ENCODE measurements around the gene ROBO4. TPM values are rescaled to one million over a fixed set of nuclear protein-coding genes. Genes with fewer than 3 reads are reported as not detected.

The ROBO4 gene
- total and polyA plus RNA-seq, 2 experiments from 2014 or later: not detected

DNA sequence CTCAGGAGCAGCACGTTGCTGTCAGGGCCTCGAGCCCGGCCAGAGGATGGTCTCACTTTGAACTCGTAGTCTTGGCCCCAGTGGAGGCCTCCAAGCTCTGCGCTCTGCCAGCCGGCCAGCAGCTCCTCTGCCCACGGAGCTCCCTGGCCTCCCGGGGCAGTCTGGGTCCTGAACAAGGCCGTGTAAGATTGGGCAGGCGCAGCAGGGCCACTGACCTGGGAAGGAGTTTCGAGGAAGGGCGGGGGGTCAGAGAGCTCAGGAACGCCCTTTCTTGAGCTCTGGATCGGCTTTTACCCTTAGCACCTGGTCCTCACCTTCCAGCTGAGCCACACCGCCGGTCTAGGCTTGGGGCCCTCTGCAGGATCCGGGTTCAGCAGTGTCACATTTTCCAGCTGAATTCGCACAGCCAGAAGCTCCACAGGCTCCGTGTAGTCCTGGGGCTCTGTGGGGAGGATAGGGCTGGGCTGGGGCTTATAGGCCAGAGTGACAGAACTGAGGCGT, 2.1 kb downstream of the ROBO4 start (continued):
- TF ChIP-seq, protein P1, sequence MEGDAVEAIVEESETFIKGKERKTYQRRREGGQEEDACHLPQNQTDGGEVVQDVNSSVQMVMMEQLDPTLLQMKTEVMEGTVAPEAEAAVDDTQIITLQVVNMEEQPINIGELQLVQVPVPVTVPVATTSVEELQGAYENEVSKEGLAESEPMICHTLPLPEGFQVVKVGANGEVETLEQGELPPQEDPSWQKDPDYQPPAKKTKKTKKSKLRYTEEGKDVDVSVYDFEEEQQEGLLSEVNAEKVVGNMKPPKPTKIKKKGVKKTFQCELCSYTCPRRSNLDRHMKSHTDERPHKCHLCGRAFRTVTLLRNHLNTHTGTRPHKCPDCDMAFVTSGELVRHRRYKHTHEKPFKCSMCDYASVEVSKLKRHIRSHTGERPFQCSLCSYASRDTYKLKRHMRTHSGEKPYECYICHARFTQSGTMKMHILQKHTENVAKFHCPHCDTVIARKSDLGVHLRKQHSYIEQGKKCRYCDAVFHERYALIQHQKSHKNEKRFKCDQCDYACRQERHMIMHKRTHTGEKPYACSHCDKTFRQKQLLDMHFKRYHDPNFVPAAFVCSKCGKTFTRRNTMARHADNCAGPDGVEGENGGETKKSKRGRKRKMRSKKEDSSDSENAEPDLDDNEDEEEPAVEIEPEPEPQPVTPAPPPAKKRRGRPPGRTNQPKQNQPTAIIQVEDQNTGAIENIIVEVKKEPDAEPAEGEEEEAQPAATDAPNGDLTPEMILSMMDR (conservative IDR thresholded peaks at IDR 0.05; ENCODE audit: low read depth in 2 of 2): no peak
- TF ChIP-seq NANOG (IDR thresholded peaks at IDR 0.05; ENCODE audit: borderline replicate concordance): no peak

DNA sequence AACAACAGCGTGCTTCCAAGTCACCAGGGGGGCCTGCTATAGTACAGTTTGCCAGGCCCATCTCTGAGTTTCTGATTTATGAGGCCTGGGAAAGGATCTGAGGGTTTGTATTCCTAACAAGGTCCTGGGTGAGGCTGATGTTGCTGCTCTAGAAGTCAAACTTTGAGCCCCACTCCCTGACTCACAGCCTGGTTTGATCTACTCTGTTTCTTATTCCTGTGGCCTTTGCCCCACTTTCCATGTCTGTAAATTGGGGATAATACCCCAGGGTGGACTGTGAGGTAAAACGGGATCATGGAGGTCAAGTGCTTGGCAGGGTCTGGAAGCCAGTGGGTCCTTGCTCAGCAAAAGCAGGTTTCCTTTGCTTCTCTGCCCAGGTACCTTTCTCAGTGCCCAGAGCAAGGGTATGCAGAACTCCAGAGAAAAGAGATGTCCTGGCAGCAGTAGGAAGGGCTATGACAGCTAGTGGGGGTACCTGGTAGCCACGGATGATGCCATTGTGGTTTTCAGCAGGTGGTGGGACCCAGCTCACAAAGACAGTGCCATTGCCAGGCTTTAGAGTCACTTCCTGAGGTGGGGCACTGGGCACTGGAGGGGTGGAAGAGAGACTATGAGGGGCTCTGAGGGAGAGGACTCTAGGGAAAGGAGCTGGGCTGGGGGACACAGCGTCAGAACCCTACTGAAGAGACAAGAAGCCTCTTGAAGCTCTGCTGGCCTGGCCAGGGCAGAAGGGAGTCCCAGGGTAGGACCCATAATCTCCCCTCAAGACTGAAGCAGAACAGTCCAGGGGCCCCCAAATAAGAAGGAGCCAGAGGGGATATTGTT, 2.8 kb downstream of the ROBO4 start:
- Histone ChIP-seq H3K4me3 (no peak overlapping the region), H3K4me1 (ENCODE audit: insufficient read depth) (peaks cover 4% of the 10 kb centered on the region; the same call in 1 of the 2 replicates), H3K27ac (ENCODE audit: low read depth) (no peak overlapping the region), H3K79me2 (replicated peaks; ENCODE audit: insufficient read depth) (no peaks in the 10 kb centered on the region), H3K4me2 (no peak overlapping the region), H2AFZ (no peak overlapping the region), H3F3A (replicated peaks; ENCODE audit: low read depth) (no peaks in the 10 kb centered on the region), H3K27me3 (ENCODE audit: insufficient read depth) (no peaks in the 10 kb centered on the region), H3K36me3 (ENCODE audit: insufficient read depth) (no peaks in the 10 kb centered on the region), H3K9me2 (ENCODE audit: insufficient read depth) (no peaks in the 10 kb centered on the region), H4K20me1 (replicated peaks; ENCODE audit: insufficient read depth) (no peaks in the 10 kb centered on the region)
- no peak for DNase-seq (ENCODE audit: low spot score)
- H3K27ac Mint-ChIP-seq: no peak overlapping the region
- no peak overlapping the region for H3K4me3 Mint-ChIP-seq
- no peak for ATAC-seq
- H3K4me1 Mint-ChIP-seq: peaks cover 23% of the 10 kb centered on the region
- H3K9me3 Mint-ChIP-seq: no peaks in the 10 kb centered on the region
- no peaks in the 10 kb centered on the region; the same call in 2 of the 3 replicates for H3K36me3 Mint-ChIP-seq (ENCODE audit: low read depth)
- H3K27me3 Mint-ChIP-seq (ENCODE audit: insufficient read depth, low read depth, poor library complexity): peaks cover 11% of the 10 kb centered on the region
- TF ChIP-seq, protein P2, sequence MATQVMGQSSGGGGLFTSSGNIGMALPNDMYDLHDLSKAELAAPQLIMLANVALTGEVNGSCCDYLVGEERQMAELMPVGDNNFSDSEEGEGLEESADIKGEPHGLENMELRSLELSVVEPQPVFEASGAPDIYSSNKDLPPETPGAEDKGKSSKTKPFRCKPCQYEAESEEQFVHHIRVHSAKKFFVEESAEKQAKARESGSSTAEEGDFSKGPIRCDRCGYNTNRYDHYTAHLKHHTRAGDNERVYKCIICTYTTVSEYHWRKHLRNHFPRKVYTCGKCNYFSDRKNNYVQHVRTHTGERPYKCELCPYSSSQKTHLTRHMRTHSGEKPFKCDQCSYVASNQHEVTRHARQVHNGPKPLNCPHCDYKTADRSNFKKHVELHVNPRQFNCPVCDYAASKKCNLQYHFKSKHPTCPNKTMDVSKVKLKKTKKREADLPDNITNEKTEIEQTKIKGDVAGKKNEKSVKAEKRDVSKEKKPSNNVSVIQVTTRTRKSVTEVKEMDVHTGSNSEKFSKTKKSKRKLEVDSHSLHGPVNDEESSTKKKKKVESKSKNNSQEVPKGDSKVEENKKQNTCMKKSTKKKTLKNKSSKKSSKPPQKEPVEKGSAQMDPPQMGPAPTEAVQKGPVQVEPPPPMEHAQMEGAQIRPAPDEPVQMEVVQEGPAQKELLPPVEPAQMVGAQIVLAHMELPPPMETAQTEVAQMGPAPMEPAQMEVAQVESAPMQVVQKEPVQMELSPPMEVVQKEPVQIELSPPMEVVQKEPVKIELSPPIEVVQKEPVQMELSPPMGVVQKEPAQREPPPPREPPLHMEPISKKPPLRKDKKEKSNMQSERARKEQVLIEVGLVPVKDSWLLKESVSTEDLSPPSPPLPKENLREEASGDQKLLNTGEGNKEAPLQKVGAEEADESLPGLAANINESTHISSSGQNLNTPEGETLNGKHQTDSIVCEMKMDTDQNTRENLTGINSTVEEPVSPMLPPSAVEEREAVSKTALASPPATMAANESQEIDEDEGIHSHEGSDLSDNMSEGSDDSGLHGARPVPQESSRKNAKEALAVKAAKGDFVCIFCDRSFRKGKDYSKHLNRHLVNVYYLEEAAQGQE (IDR thresholded peaks at IDR 0.05; ENCODE audit: unreplicated experiment): no peak
- TF ChIP-seq, protein P3, sequence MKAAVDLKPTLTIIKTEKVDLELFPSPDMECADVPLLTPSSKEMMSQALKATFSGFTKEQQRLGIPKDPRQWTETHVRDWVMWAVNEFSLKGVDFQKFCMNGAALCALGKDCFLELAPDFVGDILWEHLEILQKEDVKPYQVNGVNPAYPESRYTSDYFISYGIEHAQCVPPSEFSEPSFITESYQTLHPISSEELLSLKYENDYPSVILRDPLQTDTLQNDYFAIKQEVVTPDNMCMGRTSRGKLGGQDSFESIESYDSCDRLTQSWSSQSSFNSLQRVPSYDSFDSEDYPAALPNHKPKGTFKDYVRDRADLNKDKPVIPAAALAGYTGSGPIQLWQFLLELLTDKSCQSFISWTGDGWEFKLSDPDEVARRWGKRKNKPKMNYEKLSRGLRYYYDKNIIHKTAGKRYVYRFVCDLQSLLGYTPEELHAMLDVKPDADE (IDR thresholded peaks at IDR 0.05): no peak
- TF ChIP-seq EZH2 (IDR thresholded peaks at IDR 0.05; ENCODE audit: low read depth, unreplicated experiment): no peak
- TF ChIP-seq POLR2AphosphoS5 (IDR thresholded peaks at IDR 0.05; ENCODE audit: low read depth): no peak
- TF ChIP-seq NANOG (IDR thresholded peaks at IDR 0.05; ENCODE audit: borderline replicate concordance): no peak
- no peak for TF ChIP-seq ZNF114 (CRISPR knock-in tag; IDR thresholded peaks at IDR 0.05)
- TF ChIP-seq CREB1 (CRISPR knock-in tag; IDR thresholded peaks at IDR 0.05; ENCODE audit: low read depth): no peak
- TF ChIP-seq JUNB (IDR thresholded peaks at IDR 0.05; ENCODE audit: unreplicated experiment): no peak
- TF ChIP-seq ZNF331 (CRISPR knock-in tag; IDR thresholded peaks at IDR 0.05; ENCODE audit: low read depth): no peak
- TF ChIP-seq, protein P4, sequence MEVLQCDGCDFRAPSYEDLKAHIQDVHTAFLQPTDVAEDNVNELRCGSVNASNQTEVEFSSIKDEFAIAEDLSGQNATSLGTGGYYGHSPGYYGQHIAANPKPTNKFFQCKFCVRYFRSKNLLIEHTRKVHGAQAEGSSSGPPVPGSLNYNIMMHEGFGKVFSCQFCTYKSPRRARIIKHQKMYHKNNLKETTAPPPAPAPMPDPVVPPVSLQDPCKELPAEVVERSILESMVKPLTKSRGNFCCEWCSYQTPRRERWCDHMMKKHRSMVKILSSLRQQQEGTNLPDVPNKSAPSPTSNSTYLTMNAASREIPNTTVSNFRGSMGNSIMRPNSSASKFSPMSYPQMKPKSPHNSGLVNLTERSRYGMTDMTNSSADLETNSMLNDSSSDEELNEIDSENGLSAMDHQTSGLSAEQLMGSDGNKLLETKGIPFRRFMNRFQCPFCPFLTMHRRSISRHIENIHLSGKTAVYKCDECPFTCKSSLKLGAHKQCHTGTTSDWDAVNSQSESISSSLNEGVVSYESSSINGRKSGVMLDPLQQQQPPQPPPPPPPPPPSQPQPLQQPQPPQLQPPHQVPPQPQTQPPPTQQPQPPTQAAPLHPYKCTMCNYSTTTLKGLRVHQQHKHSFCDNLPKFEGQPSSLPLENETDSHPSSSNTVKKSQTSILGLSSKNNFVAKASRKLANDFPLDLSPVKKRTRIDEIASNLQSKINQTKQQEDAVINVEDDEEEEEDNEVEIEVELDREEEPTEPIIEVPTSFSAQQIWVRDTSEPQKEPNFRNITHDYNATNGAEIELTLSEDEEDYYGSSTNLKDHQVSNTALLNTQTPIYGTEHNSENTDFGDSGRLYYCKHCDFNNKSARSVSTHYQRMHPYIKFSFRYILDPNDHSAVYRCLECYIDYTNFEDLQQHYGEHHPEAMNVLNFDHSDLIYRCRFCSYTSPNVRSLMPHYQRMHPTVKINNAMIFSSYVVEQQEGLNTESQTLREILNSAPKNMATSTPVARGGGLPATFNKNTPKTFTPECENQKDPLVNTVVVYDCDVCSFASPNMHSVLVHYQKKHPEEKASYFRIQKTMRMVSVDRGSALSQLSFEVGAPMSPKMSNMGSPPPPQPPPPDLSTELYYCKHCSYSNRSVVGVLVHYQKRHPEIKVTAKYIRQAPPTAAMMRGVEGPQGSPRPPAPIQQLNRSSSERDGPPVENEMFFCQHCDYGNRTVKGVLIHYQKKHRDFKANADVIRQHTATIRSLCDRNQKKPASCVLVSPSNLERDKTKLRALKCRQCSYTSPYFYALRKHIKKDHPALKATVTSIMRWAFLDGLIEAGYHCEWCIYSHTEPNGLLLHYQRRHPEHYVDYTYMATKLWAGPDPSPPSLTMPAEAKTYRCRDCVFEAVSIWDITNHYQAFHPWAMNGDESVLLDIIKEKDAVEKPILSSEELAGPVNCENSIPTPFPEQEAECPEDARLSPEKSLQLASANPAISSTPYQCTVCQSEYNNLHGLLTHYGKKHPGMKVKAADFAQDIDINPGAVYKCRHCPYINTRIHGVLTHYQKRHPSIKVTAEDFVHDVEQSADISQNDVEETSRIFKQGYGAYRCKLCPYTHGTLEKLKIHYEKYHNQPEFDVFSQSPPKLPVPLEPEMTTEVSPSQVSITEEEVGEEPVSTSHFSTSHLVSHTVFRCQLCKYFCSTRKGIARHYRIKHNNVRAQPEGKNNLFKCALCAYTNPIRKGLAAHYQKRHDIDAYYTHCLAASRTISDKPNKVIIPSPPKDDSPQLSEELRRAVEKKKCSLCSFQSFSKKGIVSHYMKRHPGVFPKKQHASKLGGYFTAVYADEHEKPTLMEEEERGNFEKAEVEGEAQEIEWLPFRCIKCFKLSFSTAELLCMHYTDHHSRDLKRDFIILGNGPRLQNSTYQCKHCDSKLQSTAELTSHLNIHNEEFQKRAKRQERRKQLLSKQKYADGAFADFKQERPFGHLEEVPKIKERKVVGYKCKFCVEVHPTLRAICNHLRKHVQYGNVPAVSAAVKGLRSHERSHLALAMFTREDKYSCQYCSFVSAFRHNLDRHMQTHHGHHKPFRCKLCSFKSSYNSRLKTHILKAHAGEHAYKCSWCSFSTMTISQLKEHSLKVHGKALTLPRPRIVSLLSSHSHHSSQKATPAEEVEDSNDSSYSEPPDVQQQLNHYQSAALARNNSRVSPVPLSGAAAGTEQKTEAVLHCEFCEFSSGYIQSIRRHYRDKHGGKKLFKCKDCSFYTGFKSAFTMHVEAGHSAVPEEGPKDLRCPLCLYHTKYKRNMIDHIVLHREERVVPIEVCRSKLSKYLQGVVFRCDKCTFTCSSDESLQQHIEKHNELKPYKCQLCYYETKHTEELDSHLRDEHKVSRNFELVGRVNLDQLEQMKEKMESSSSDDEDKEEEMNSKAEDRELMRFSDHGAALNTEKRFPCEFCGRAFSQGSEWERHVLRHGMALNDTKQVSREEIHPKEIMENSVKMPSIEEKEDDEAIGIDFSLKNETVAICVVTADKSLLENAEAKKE (CRISPR knock-in tag; IDR thresholded peaks at IDR 0.05): no peak
